Naive thymus-derived CD8-positive, alpha-beta T cell (primary cell): Measurements from ENCODE around the gene SEC24B. TPM values are rescaled to one million over a fixed set of nuclear protein-coding genes. Genes with fewer than 3 reads are reported as not detected.

Experiments
- microRNA-seq: library from miRNA; unstranded; fragments of <30 nt; microRNA quantifications from one replicate; pipeline ENCODE4 v1.2.0, GENCODE V29; 2022; ENCODE audit warnings: borderline microRNAs expressed
- polyA plus RNA-seq, 3 donors: library from polyadenylated mRNA; unstranded; fragments of 300-500 nt; fragmentation: Illumina TruSeq; gene quantifications; one replicate each; pipeline ENCODE4 v1.2.3, GENCODE V29; 2021
- total RNA-seq, 8 experiments: library from RNA in 2 of 8; stranded (reverse) in 2 of 8; gene quantifications; one replicate each; pipeline ENCODE4 v1.2.3 and lab custom pipeline; 2021 to 2026

The SEC24B gene
- total and polyA plus RNA-seq, 5 experiments from 2014 or later = 8.3 to 39.6 (median 17.2) TPM

Small RNA genes lying within 50 kb of the gene (microRNA-seq; reads per million reads assigned to microRNA genes)
- gene MIR576 = 17.5 reads per million, percentile 40 among the genes with 10 or more reads in this experiment

Other genes with a start within 250 kb of the SEC24B start
- gene COL25A1, start 131.2 kb upstream of the SEC24B start, total RNA-seq = 1 to 10 TPM in 1 of 2 experiments, under 1 TPM in 1; 0.10 to 1.2 TPM
- not detected for gene COL25A1, start 131.2 kb upstream of the SEC24B start, polyA plus RNA-seq
- gene MCUB, start 126.4 kb downstream of the SEC24B start, total RNA-seq = 100 to 1,000 TPM; 147 to 153 TPM
- gene MCUB, start 126.4 kb downstream of the SEC24B start, polyA plus RNA-seq = 100 to 1,000 TPM; 160 to 201 (median 197) TPM